ENCODE results near the gene L3MBTL3.

- TF ChIP-seq, protein P1, sequence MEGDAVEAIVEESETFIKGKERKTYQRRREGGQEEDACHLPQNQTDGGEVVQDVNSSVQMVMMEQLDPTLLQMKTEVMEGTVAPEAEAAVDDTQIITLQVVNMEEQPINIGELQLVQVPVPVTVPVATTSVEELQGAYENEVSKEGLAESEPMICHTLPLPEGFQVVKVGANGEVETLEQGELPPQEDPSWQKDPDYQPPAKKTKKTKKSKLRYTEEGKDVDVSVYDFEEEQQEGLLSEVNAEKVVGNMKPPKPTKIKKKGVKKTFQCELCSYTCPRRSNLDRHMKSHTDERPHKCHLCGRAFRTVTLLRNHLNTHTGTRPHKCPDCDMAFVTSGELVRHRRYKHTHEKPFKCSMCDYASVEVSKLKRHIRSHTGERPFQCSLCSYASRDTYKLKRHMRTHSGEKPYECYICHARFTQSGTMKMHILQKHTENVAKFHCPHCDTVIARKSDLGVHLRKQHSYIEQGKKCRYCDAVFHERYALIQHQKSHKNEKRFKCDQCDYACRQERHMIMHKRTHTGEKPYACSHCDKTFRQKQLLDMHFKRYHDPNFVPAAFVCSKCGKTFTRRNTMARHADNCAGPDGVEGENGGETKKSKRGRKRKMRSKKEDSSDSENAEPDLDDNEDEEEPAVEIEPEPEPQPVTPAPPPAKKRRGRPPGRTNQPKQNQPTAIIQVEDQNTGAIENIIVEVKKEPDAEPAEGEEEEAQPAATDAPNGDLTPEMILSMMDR (conservative IDR thresholded peaks at IDR 0.05; ENCODE audit: low read depth in 2 of 2), result no peak
- no peak for TF ChIP-seq EZH2 (IDR thresholded peaks at IDR 0.05; ENCODE audit: low read depth, unreplicated experiment)
These were observed 102.3 kb downstream of the L3MBTL3 start for GRCh38 chr6:130120731-130121130.

Measured in GM23338 (cell line).